C4-2B (cell line): ENCODE results near the gene OLFML2A.

Experiments used
- ZFX ChIP-seq: fragments of 450-650 bp; IDR thresholded peaks from 2 replicates; pipeline ENCODE4 v1.6.1; 2017
- TF ChIP-seq, protein P1 (sequence below): fragments of 450-650 bp; conservative IDR thresholded peaks from 2 replicates; pipeline ENCODE4 v1.5.1; 2017; ENCODE audit warnings: mild to moderate bottlenecking

DNA sequence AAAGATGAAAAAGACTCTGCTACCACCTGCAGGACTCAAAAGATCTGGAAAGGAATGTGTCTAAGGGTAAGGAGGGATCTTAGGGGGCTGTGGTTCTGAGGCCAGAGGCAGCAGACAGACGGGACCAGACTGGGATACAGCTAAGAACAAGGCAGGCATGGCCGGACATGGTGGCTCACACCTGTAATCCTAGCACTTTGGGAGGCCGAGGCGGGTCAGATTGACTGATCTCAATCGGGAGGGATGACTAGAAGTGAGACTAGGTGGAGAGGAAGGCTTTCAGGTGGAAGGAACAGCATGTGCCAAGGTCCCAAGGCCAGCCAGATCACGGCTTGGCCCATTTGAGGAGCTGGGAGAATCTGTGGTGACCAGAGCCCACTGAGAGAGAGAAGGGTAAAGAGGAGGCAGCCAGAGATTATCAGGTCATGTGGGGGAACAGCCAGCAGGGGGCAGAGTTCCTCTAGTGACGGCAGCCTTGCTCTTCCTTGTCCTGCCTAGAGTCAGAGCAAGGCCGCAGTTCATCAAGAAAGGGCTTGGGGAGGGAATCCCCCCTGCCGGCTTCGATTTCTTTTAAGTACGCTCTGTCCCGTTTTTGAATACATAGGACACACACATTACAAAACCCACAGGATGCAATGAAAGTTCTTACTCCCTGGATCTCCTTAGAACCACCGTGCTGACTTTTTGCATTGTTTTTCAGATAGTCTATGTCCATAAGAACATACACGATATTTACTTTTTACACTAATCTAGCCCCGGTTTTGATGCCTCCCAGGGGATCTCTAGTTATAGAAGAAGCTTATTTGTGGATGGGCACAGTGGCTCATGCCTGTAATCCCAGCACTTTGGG is 2.6 kb upstream of the OLFML2A start:
- TF ChIP-seq, protein P1, sequence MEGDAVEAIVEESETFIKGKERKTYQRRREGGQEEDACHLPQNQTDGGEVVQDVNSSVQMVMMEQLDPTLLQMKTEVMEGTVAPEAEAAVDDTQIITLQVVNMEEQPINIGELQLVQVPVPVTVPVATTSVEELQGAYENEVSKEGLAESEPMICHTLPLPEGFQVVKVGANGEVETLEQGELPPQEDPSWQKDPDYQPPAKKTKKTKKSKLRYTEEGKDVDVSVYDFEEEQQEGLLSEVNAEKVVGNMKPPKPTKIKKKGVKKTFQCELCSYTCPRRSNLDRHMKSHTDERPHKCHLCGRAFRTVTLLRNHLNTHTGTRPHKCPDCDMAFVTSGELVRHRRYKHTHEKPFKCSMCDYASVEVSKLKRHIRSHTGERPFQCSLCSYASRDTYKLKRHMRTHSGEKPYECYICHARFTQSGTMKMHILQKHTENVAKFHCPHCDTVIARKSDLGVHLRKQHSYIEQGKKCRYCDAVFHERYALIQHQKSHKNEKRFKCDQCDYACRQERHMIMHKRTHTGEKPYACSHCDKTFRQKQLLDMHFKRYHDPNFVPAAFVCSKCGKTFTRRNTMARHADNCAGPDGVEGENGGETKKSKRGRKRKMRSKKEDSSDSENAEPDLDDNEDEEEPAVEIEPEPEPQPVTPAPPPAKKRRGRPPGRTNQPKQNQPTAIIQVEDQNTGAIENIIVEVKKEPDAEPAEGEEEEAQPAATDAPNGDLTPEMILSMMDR, result peak; percentile 91
- TF ChIP-seq ZFX, result no peak
